GM19239 (cell line): ENCODE measurements around the gene C16orf46.
"Not testable (repeated sequence)": the region's sequence is repeated elsewhere in the genome, so short reads cannot be mapped to it uniquely, and the experiment has no call there.

ENCODE experiments used
- DNase-seq: peaks from one replicate; pipeline ENCODE4 v3.0.0; 2011; ENCODE audit warnings: low spot score; ENCODE audit not compliant: insufficient read length
- FAIRE-seq: peaks from 2 replicates; lab custom pipeline; 2011; peaks lifted over from hg19 to GRCh38; lab: Jason Lieb, UNC

The C16orf46 gene

GRCh38 chr16:81077076-81077940, at the start of gene C16orf46:
C16orf46 (minus strand) TSS chr16:81077238; CDS start chr16:81063955, 13,283 bp downstream.
- peak; percentile 99 for FAIRE-seq

GRCh38 chr16:81123092-81123852, 46.2 kb upstream of the C16orf46 start:
- no peak for DNase-seq
- FAIRE-seq: no peak

More at GRCh38 chr16:81077076-81077940, at the start of gene C16orf46:
- peak; percentile 92 for DNase-seq

- FAIRE-seq (no peak), DNase-seq (no peak)
Measured at GRCh38 chr16:81121474-81121990, 44.5 kb upstream of the C16orf46 start.

GRCh38 chr16:81117436-81117835, 40.4 kb upstream of the C16orf46 start:
- FAIRE-seq (no peak), DNase-seq (no peak)

- no peak for FAIRE-seq
- DNase-seq: no peak
Measured at GRCh38 chr16:81116285-81116684, 39.2 kb upstream of the C16orf46 start.

GRCh38 chr16:81112453-81112852, 35.4 kb upstream of the C16orf46 start:
- FAIRE-seq: no peak
- DNase-seq: no peak

- FAIRE-seq, DNase-seq: not testable (repeated sequence)
Measured at GRCh38 chr16:81109274-81109673, 32.2 kb upstream of the C16orf46 start.

GRCh38 chr16:81107511-81107910, 30.5 kb upstream of the C16orf46 start:
- FAIRE-seq (no peak), DNase-seq (no peak)

GRCh38 chr16:81106826-81107503, 29.9 kb upstream of the C16orf46 start:
- FAIRE-seq (no peak), DNase-seq (no peak)

- FAIRE-seq (no peak), DNase-seq (no peak)
Measured at GRCh38 chr16:81105946-81106345, 28.9 kb upstream of the C16orf46 start.

- no peak for FAIRE-seq
- no peak for DNase-seq
Measured at GRCh38 chr16:81101702-81102101, 24.7 kb upstream of the C16orf46 start.

GRCh38 chr16:81099958-81100357, 22.9 kb upstream of the C16orf46 start:
- FAIRE-seq (no peak), DNase-seq (no peak)

GRCh38 chr16:81097230-81097629, 20.2 kb upstream of the C16orf46 start:
- no peak for DNase-seq
- FAIRE-seq: no peak

GRCh38 chr16:81096715-81097208, 19.7 kb upstream of the C16orf46 start:
- FAIRE-seq (no peak), DNase-seq (no peak)

- FAIRE-seq: peak; percentile 95
- peak; percentile 93 for DNase-seq
Measured at GRCh38 chr16:81095953-81096714, 19.1 kb upstream of the C16orf46 start, which contains the start of gene GCSH. GCSH (minus strand) TSS chr16:81096395; CDS start chr16:81096278, 117 bp downstream.

GRCh38 chr16:81095653-81095952, 18.6 kb upstream of the C16orf46 start:
- no peak for FAIRE-seq
- DNase-seq: no peak

GRCh38 chr16:81094771-81095251, 17.8 kb upstream of the C16orf46 start:
- FAIRE-seq (no peak), DNase-seq (no peak)

GRCh38 chr16:81088836-81089235, 11.8 kb upstream of the C16orf46 start:
- FAIRE-seq (no peak), DNase-seq (no peak)

GRCh38 chr16:81081014-81081413, 4.0 kb upstream of the C16orf46 start:
- no peak for DNase-seq
- FAIRE-seq: no peak
